ENCODE data around the gene PTPRT.

PTPRT gene

DNA sequence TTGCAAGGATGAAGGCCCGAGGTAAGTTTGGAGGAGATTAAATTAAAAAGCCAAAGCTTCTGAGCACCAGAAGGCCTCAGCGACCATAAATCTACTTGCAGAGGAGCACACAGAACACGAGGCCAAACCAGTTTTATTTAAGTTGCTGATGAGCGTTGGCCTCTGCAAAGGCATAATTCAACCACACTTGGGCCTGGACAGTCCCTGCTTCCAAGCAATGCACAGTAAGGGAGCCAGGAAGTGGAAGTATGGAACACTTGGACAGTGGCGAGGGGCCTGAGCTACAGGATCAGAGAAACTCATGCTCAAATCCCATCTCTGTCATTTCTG, 92.8 kb downstream of the PTPRT start:
- TF ChIP-seq, protein P1, sequence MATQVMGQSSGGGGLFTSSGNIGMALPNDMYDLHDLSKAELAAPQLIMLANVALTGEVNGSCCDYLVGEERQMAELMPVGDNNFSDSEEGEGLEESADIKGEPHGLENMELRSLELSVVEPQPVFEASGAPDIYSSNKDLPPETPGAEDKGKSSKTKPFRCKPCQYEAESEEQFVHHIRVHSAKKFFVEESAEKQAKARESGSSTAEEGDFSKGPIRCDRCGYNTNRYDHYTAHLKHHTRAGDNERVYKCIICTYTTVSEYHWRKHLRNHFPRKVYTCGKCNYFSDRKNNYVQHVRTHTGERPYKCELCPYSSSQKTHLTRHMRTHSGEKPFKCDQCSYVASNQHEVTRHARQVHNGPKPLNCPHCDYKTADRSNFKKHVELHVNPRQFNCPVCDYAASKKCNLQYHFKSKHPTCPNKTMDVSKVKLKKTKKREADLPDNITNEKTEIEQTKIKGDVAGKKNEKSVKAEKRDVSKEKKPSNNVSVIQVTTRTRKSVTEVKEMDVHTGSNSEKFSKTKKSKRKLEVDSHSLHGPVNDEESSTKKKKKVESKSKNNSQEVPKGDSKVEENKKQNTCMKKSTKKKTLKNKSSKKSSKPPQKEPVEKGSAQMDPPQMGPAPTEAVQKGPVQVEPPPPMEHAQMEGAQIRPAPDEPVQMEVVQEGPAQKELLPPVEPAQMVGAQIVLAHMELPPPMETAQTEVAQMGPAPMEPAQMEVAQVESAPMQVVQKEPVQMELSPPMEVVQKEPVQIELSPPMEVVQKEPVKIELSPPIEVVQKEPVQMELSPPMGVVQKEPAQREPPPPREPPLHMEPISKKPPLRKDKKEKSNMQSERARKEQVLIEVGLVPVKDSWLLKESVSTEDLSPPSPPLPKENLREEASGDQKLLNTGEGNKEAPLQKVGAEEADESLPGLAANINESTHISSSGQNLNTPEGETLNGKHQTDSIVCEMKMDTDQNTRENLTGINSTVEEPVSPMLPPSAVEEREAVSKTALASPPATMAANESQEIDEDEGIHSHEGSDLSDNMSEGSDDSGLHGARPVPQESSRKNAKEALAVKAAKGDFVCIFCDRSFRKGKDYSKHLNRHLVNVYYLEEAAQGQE (IDR thresholded peaks at IDR 0.05; ENCODE audit: low read depth), result no peak
- no peak for TF ChIP-seq ZBTB7A (IDR thresholded peaks at IDR 0.05; ENCODE audit: low read depth)
- no peak for TF ChIP-seq FOXM1 (IDR thresholded peaks at IDR 0.05; ENCODE audit: borderline replicate concordance, low read depth)
- TF ChIP-seq, protein P2, sequence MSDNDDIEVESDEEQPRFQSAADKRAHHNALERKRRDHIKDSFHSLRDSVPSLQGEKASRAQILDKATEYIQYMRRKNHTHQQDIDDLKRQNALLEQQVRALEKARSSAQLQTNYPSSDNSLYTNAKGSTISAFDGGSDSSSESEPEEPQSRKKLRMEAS (IDR thresholded peaks at IDR 0.05), result no peak
- no peak for TF ChIP-seq TCF12 (IDR thresholded peaks at IDR 0.05; ENCODE audit: low read depth)
- no peak for TF ChIP-seq EGR1 (IDR thresholded peaks at IDR 0.05)
- TF ChIP-seq TEAD4 (IDR thresholded peaks at IDR 0.05), result no peak
- no peak for TF ChIP-seq CEBPB (IDR thresholded peaks at IDR 0.05)

DNA sequence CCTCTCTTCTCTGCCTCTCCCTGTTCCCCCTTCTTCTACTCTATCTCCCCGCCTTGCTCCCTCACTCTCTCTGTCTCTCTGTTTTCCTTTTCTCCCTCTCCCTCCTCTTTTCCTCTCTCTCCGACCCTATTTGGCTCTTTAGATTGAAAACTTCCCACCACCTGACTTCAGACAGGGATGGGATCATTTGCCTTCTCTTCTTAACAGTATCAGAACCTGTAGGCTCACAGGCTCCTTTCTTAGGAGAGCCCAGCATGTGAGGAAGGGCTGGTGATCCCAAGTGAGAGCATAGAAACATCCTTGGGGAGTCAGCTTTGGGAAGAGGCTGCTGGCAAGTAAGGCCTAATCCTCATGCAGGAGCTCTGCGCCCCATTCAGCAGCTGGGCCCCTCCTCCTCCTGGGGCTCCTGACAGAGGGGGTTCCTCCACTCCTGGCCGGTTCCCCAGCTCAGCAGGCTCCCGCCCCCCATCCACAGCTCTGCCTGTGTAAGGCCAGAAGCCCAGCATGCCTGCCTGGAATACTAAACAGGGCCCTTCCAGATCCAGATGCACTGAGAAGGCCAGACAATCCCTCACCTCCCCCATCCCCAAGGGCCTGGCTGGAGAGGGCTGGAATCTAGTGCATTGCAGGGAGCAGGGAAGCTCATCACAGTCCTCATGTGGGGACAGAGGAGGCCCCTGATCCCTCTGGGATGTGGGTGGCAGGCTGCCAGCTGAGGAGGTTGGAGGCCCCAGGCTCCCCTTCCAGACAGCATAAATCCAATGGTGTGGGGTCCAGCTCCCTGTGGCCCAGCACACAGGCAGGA, 93.4 kb downstream of the PTPRT start:
- no peak for TF ChIP-seq NFIC (IDR thresholded peaks at IDR 0.05)
- TF ChIP-seq EGR1 (IDR thresholded peaks at IDR 0.05), result no peak
- TF ChIP-seq, protein P3, sequence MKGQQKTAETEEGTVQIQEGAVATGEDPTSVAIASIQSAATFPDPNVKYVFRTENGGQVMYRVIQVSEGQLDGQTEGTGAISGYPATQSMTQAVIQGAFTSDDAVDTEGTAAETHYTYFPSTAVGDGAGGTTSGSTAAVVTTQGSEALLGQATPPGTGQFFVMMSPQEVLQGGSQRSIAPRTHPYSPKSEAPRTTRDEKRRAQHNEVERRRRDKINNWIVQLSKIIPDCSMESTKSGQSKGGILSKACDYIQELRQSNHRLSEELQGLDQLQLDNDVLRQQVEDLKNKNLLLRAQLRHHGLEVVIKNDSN (IDR thresholded peaks at IDR 0.05), result no peak
- TF ChIP-seq, protein P1 (IDR thresholded peaks at IDR 0.05; ENCODE audit: low read depth), result no peak
- TF ChIP-seq ZBTB7A (IDR thresholded peaks at IDR 0.05; ENCODE audit: low read depth), result no peak
- no peak for TF ChIP-seq TCF12 (IDR thresholded peaks at IDR 0.05; ENCODE audit: low read depth)
- no peak for TF ChIP-seq CEBPB (IDR thresholded peaks at IDR 0.05)
- no peak for TF ChIP-seq TAF1 (IDR thresholded peaks at IDR 0.05; ENCODE audit: low read depth)
- no peak for TF ChIP-seq EP300 (IDR thresholded peaks at IDR 0.05; ENCODE audit: borderline replicate concordance)
- no peak for TF ChIP-seq CREB1 (IDR thresholded peaks at IDR 0.05; ENCODE audit: low read depth)
- TF ChIP-seq FOXM1 (IDR thresholded peaks at IDR 0.05; ENCODE audit: borderline replicate concordance, low read depth), result no peak
- TF ChIP-seq, protein P2 (IDR thresholded peaks at IDR 0.05), result no peak
- no peak for TF ChIP-seq RAD21 (IDR thresholded peaks at IDR 0.05; ENCODE audit: low read depth)
- TF ChIP-seq TEAD4 (IDR thresholded peaks at IDR 0.05), result no peak
- no peak for TF ChIP-seq YY1 (IDR thresholded peaks at IDR 0.05; ENCODE audit: low read depth)

DNA sequence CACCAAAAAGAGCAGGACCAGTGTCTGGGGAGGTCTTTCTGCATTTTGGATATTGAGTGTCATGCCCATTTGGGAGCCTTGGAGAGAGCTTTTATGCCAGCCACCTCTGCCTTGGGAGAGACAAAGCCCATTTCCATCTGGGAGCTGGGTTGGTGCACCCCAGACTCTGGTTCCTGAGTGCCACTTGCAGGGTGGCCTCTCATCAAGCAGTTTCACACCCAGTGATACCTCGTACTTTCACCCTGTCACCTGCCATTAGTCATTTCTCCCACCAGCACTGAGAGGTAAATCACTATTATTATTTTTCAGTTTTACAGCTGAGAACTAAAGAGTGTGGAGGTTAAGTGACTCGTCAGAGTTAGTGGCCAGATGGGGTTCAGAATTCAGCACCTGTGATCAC, 94.7 kb downstream of the PTPRT start:
- TF ChIP-seq CREB1 (IDR thresholded peaks at IDR 0.05; ENCODE audit: low read depth), result no peak

DNA sequence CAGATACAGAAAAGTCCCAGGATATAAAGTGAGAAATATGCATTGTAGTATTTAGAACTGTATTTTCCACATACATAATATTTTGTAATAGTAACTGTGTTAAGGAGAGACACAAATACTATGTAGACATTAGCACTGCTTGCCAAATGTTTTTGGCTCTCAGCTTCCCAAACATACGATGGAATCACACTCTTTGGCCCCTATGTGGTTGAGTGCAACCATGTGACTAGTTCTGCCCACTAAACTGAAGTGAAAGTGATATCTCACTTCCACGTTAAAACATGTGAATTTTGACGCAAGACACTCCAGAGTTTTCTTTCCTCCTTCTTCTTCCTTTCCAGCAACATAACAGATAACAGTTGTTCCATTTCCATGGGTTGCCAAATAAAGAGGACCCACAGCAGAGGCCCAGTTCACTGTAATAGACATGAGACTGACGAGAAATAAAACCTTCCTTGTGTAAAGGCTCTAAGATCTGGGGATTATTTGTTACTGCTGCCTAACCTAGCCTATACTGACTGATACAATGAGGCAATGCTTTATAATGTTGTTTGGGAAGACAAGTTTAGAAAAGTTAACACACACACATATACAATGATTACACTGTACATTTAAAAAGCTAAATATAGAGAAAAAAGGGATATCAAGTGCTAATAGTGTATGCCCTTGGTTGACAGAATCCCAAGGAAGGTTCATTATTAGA, 97.2 kb downstream of the PTPRT start:
- TF ChIP-seq, protein P3 (IDR thresholded peaks at IDR 0.05), result no peak
- TF ChIP-seq EGR1 (IDR thresholded peaks at IDR 0.05) (no peak), EP300 (IDR thresholded peaks at IDR 0.05; ENCODE audit: borderline replicate concordance) (no peak)

DNA sequence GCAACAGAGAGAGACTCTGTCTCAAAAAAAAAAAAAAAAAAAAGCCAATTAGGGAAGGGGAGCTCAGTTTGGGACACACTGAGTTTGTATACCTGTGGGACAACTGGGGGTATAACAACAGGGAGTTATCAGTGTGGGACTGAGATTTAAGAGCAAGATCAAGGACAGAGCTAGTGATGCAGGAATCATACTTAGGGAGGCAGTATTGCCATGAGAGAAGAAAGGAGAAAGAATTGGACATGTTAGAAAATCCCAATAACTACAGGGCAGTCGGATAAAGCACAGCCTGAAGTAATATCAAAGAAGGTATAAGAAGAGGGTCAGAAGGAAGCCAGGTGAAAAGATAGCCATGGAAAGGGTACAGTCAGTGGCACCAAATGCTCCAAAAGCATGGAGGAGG, 121.2 kb downstream of the PTPRT start:
- TF ChIP-seq FOXM1 (IDR thresholded peaks at IDR 0.05; ENCODE audit: borderline replicate concordance, low read depth) (no peak), YY1 (IDR thresholded peaks at IDR 0.05; ENCODE audit: low read depth) (no peak), TAF1 (IDR thresholded peaks at IDR 0.05; ENCODE audit: low read depth) (no peak), RAD21 (IDR thresholded peaks at IDR 0.05; ENCODE audit: low read depth) (no peak), TEAD4 (IDR thresholded peaks at IDR 0.05) (no peak), NFIC (IDR thresholded peaks at IDR 0.05) (no peak), TCF12 (IDR thresholded peaks at IDR 0.05; ENCODE audit: low read depth) (no peak)
- TF ChIP-seq, protein P2 (IDR thresholded peaks at IDR 0.05), result no peak

DNA sequence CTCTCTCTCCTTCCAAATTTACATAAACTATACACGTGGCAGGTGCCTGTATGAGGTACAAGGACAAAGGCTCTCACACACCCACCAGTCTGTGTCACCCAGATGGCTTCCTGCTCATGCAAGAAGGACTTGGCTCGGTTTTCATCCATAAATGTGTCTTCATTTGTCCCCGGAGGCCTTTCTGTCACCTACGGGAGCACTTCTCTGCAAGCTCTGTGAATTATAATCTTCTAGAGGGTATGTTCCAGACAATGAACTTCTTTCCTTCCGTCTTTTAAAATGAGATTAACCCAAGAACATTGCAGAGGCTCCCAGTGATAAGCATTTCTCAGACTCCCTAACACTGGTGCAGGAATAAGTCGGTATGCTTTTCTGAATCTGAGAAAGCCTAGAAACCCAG, 123.6 kb downstream of the PTPRT start:
- TF ChIP-seq TAF1 (IDR thresholded peaks at IDR 0.05; ENCODE audit: low read depth), result no peak
- TF ChIP-seq CREB1 (IDR thresholded peaks at IDR 0.05; ENCODE audit: low read depth), result no peak
- no peak for TF ChIP-seq FOXM1 (IDR thresholded peaks at IDR 0.05; ENCODE audit: borderline replicate concordance, low read depth)
- no peak for TF ChIP-seq EGR1 (IDR thresholded peaks at IDR 0.05)
- TF ChIP-seq CEBPB (IDR thresholded peaks at IDR 0.05), result no peak
- TF ChIP-seq TCF12 (IDR thresholded peaks at IDR 0.05; ENCODE audit: low read depth), result no peak
- TF ChIP-seq, protein P1 (IDR thresholded peaks at IDR 0.05; ENCODE audit: low read depth), result no peak
- TF ChIP-seq ZBTB7A (IDR thresholded peaks at IDR 0.05; ENCODE audit: low read depth), result no peak
- TF ChIP-seq, protein P3 (IDR thresholded peaks at IDR 0.05), result no peak
- no peak for TF ChIP-seq RAD21 (IDR thresholded peaks at IDR 0.05; ENCODE audit: low read depth)
- TF ChIP-seq TEAD4 (IDR thresholded peaks at IDR 0.05), result no peak
- TF ChIP-seq NFIC (IDR thresholded peaks at IDR 0.05), result no peak
- TF ChIP-seq, protein P2 (IDR thresholded peaks at IDR 0.05), result no peak
- no peak for TF ChIP-seq YY1 (IDR thresholded peaks at IDR 0.05; ENCODE audit: low read depth)
- no peak for TF ChIP-seq EP300 (IDR thresholded peaks at IDR 0.05; ENCODE audit: borderline replicate concordance)

Data from Ishikawa (cell line).